ENCODE measurements around the gene GTF2F2.
A peak's percentile ranks its signal among the peaks of the same experiment; 100 is the strongest.
"Not testable (repeated sequence)": the region's sequence is repeated elsewhere in the genome, so short reads cannot be mapped to it uniquely, and the experiment has no call there.

Gene GTF2F2

GRCh38 chr13:45257638-45258333 is 137.5 kb downstream of the GTF2F2 start:
- no peak for DNase-seq

GRCh38 chr13:45258334-45258675 is 138.0 kb downstream of the GTF2F2 start:
- DNase-seq, result no peak

- DNase-seq, result no peak
Measured at GRCh38 chr13:45267215-45267614, 146.9 kb downstream of the GTF2F2 start.

GRCh38 chr13:45269204-45269603 is 148.9 kb downstream of the GTF2F2 start:
- DNase-seq, result no peak

- DNase-seq, result no peak
Measured at GRCh38 chr13:45276913-45277312, 156.6 kb downstream of the GTF2F2 start.

DNA sequence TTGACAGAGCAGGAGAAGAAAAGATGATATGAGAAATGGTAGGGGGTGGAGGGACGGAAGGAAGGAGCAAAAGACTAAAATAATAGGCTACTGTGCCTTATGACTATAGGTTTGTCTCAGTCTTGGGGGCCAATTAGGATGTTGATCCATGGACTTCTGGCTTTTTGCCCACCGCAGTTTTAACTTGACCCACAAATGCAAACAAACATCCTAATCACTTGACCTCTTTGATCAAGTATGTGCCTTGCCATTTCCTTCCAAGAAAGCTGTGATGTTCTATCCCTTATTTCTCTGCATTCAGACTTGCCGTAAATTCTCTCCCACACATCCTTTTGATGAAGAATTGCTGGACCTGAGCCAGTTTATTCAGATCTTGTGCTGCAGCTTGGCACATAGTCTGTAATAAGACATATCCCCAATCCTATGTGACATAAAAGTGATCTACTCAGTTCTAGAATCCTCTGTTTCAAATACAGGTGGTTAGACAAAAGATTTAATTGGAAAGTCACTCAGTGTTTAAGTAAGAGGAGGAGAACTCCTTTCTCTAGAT is 157.9 kb downstream of the GTF2F2 start:
- no peak for DNase-seq

DNA sequence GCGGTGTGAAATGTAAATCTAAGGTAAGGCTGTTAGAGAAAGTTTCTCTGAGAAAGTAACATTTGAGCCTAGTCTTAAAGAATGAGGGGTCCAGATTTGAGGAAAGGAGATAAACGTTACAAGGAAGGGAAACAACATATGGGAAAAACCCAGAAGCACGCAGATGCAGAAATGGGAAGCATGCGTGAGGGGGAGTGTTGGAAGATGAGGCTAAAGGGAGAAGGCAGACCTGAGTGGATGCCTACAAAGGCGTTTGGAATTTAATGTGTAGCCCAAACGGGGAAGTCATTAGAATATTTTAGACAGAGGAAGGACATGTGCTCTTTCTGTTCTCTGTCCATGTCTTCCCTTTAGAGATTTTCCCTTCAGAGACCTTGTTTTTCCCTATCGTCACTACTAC is 159.7 kb downstream of the GTF2F2 start:
- no peak for DNase-seq

GRCh38 chr13:45280751-45281634 is 160.7 kb downstream of the GTF2F2 start:
- peak; percentile 90 for DNase-seq

DNA sequence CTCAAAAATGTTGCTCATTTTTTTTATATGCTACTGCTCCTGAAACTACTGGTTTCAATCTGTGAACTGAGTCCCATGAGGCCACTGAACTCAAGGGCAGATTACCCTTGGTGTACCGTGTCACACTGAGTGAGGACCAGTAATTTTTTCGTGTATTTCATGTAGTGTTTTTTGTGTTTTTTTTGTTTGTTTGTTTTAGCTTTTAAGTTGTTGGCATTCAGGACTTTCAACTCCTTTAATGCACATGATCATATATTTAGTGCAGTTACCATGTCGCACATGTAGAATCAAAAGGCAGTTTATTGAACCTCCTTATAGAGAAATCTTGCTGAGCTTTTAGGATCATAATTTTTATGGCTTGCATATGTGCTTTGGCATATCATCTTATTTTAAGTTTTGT is 162.7 kb downstream of the GTF2F2 start:
- DNase-seq, result no peak

GRCh38 chr13:45289936-45290563 is 169.7 kb downstream of the GTF2F2 start:
- no peak for DNase-seq

DNA sequence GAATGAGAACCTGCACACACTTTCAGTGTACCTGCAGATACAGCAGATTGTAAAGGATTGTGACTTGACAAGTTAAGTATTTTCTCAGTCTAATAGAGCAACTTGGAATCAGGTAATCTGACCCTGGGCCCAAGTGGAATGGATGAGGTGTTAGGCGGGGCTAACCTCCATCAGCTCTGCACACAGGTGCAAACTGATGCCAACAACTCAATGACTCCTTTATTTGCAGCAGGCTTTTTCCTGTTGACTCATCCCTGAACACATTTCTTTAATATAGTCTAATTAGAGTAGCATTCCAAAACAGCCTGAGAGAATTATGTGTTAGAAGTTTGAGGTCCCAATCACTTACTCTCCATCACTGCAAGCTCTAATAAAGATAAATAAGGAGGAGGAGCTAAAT is 171.9 kb downstream of the GTF2F2 start:
- DNase-seq, result no peak

DNA sequence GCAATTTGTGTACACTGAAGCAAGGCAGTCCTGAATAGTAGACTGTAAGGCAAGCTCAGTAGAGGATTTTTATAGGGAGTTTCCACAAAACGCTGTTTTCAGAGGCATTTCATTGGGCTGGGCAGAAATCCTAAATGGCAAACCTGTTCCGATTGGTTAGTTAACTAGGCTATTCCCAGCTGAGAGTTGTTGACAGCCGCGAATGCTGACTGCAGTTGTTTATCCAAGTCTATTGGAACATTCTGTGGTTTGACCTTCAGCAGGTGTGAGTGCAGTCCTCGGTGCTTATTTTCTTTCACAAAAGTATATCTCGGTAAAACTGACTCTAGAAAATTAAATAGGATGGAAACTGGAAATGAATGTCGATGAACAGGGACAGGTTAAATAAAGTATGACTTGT is 175.2 kb downstream of the GTF2F2 start:
- no peak for DNase-seq

DNA sequence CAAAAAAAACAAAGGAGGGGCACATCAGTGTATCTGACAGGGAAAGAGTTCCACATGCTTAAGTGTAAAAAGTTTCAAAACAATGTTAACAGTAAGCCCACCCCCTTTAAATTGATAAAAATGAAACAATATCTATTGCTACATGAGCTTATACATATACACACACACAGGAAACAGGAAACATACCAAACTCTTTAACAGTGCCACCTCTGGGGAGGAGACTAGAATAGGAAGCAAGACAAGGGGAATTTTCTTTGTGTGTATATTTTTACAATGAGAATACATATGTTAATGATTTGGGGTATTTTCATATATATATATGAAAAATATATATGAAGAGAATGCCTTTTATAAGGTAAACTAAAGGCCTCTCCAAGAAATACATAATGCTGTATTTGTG is 175.9 kb downstream of the GTF2F2 start:
- DNase-seq, result no peak

- no peak for DNase-seq
Measured at GRCh38 chr13:45297456-45298205, 177.3 kb downstream of the GTF2F2 start.

- DNase-seq, result no peak
Measured at GRCh38 chr13:45298206-45298505, 177.8 kb downstream of the GTF2F2 start.

DNA sequence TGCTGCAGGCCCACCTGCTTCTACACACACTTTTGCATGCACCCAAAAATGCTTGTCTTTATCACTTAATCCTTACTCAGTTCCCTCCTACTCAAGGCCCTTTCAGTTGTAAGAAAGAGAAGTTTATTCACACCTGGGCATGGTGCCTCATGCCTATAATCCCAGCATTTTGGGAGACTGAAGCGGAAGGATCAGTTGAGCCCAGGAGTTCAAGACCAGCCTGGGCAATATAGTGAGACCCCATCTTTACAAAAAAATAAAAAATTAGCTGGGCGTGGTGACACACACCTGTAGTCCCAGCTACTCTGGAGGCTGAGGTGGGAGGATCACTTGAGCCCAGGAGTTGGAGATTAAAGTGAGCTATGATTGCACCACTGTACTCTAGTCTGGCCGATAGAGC is 178.2 kb downstream of the GTF2F2 start:
- DNase-seq, result not testable (repeated sequence)

GRCh38 chr13:45299194-45299593 is 178.9 kb downstream of the GTF2F2 start:
- DNase-seq, result no peak

DNA sequence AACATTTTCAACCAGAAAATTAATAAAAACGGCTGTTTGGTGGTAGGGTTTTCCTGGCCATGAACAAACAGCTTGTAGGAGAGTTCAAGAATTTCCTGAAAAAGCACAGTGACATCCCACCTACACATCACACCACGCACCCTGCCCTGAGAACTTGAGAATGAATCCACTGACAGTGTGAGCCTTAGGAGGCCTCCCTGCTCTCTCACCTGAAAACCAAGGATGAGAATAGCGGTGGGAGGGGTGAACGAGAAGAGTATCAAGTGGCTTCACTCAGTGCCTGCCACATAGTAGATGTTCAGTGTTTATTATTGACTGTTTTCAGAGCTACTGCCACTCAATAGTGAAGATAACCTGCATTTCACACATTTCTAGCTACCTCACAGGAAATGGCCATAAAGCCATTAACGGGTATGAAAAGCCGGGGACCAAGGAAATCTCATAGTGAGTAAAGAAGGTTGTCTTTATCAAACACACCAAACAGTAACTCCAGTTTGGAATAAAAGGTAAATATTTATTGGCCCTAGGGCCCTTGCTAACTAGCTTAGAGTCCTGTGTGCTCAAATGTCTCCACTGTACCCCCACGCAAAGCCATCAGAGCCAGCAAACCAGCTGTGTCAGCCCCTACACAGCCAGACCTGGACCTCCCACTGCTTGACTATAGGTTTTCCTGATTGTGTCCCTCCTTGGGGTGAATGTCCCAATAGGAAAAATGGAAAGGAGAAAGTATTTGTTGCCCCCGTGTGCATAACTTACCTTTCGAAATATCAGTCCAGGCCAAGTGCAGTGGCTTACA is 180.1 kb downstream of the GTF2F2 start:
- DNase-seq, result no peak

DNA sequence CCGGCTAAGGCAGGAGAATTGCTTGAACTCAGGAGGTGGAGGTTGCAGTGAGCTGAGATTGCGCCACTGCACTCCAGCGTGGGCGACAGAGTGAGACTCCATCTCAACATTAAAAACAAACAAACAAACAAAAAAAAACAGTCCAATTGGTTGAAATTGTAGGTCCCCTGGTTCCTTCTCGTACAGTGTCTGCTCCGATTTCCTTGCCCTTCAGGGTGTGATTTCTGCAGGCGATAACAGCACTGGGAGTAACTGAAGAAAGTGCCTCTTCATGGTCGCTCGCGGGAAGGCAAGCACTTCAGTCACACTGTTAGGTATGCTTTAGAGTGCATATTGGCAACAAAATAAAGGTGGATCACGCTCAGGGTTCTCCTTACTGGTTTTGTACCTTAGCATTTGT is 181.0 kb downstream of the GTF2F2 start:
- no peak for DNase-seq

- DNase-seq, result no peak
Measured at GRCh38 chr13:45302507-45302906, 182.2 kb downstream of the GTF2F2 start.

DNA sequence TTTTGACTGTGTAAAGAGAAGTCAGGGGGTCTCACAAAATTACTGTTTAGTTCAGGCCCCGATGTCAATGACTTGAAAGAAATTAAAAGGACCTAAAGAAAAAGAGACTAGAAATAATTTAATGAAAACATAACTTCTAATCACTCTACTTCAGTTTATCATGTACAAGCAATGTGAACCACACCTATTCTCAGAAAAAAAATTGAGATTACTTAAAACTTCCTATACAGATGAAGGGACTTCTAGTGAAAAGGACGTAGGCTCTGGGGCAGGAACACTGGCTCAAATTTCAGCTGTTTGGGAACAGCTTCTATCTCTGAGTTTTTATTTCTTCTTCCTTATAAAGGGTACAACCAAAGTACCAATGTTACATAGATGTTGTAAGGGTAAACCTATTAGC is 182.7 kb downstream of the GTF2F2 start:
- no peak for DNase-seq

GRCh38 chr13:45303866-45304265 is 183.6 kb downstream of the GTF2F2 start:
- no peak for DNase-seq

Data from kidney glomerular epithelial cell (primary cell).